Liver (tissue), 9 donors: Measurements from ENCODE around the gene MCF2L. TPM values are rescaled to one million over a fixed set of nuclear protein-coding genes. Genes with fewer than 3 reads are reported as not detected.

Experiments
- DNase-seq: peaks from one replicate; pipeline ENCODE4 v3.0.0-alpha.2; 2017; ENCODE audit warnings: low spot score
- H3K27ac ChIP-seq, 2 donors: one replicate each; pipeline ENCODE4 v1.7.0; 2013; ENCODE audit warnings: inconsistent platforms in 2 of 2, low read length in 2 of 2, control low read depth in 1 of 2, low read depth in 1 of 2, mild to moderate bottlenecking in 1 of 2
- H3K27me3 ChIP-seq, 4 donors: one replicate each; pipeline versions ENCODE4 v1.6.1 to v1.7.0; 2013; ENCODE audit warnings: low read length in 3 of 4, inconsistent platforms in 1 of 4, mild to moderate bottlenecking in 1 of 4, moderate library complexity in 1 of 4; ENCODE audit not compliant: control insufficient read depth in 4 of 4, insufficient read depth in 4 of 4
- H3K36me3 ChIP-seq, 4 donors: one replicate each; pipeline versions ENCODE4 v1.6.1 to v1.7.0; 2013; ENCODE audit warnings: low read length in 3 of 4, mild to moderate bottlenecking in 3 of 4, low read depth in 1 of 4, moderate library complexity in 1 of 4; ENCODE audit not compliant: control insufficient read depth in 4 of 4, insufficient read depth in 3 of 4
- H3K4me1 ChIP-seq, 4 donors: one replicate each; pipeline versions ENCODE4 v1.6.1 to v1.7.0; 2013; ENCODE audit warnings: low read length in 3 of 4, mild to moderate bottlenecking in 3 of 4, moderate library complexity in 1 of 4; ENCODE audit not compliant: control insufficient read depth in 4 of 4, insufficient read depth in 4 of 4
- H3K4me3 ChIP-seq, 3 donors: one replicate each; pipeline versions ENCODE4 v1.6.1 to v1.7.0; 2013; ENCODE audit warnings: low read length in 3 of 3, control low read depth in 1 of 3, low read depth in 1 of 3, mild to moderate bottlenecking in 1 of 3
- H3K9ac ChIP-seq, 2 donors: one replicate each; pipeline ENCODE4 v1.7.0; 2013; ENCODE audit warnings: low read length in 2 of 2, mild to moderate bottlenecking in 2 of 2, moderate library complexity in 2 of 2, control low read depth in 1 of 2, low read depth in 1 of 2
- H3K9me3 ChIP-seq, 4 donors: one replicate each; pipeline versions ENCODE4 v1.6.1 to v1.7.0; 2013; ENCODE audit warnings: low read length in 3 of 4; ENCODE audit not compliant: control insufficient read depth in 4 of 4
- EGR1 ChIP-seq, 2 donors: IDR thresholded peaks; 2 replicates each; pipeline ENCODE4 v1.6.1; 2016 to 2018; ENCODE audit warnings: antibody characterized with exemption in 2 of 2, low read depth in 2 of 2
- FOXA1 ChIP-seq: IDR thresholded peaks from 2 replicates; pipeline ENCODE4 v1.6.1; 2016; ENCODE audit warnings: antibody characterized with exemption
- FOXA2 ChIP-seq: IDR thresholded peaks from 2 replicates; pipeline ENCODE4 v1.6.1; 2016; ENCODE audit warnings: antibody characterized with exemption
- GABPA ChIP-seq, 2 donors: IDR thresholded peaks in 1 of 2; conservative IDR thresholded peaks in 1 of 2; 2 replicates each; pipeline ENCODE4 v1.6.1; 2016; ENCODE audit warnings: antibody characterized with exemption in 2 of 2, mild to moderate bottlenecking in 1 of 2, moderate library complexity in 1 of 2
- HNF4A ChIP-seq, 2 donors: conservative IDR thresholded peaks; 2 replicates each; pipeline ENCODE4 v1.6.1; 2016; ENCODE audit warnings: antibody characterized with exemption in 2 of 2, mild to moderate bottlenecking in 2 of 2
- HNF4G ChIP-seq: IDR thresholded peaks from 2 replicates; pipeline ENCODE4 v1.6.1; 2016; ENCODE audit warnings: antibody characterized with exemption
- JUND ChIP-seq, 2 donors: IDR thresholded peaks; 2 replicates each; pipeline ENCODE4 v1.6.1; 2016; ENCODE audit warnings: antibody characterized with exemption in 2 of 2
- NR2F2 ChIP-seq: IDR thresholded peaks from 2 replicates; pipeline ENCODE4 v1.6.1; 2016; ENCODE audit warnings: antibody characterized with exemption
- RAD21 ChIP-seq, 2 donors: IDR thresholded peaks; 2 replicates each; pipeline ENCODE4 v1.6.1; 2016; ENCODE audit warnings: antibody characterized with exemption in 2 of 2, mild to moderate bottlenecking in 2 of 2
- RXRA ChIP-seq, 2 donors: IDR thresholded peaks; 2 replicates each; pipeline ENCODE4 v1.6.1; 2017 to 2018; ENCODE audit warnings: antibody characterized with exemption in 2 of 2, mild to moderate bottlenecking in 1 of 2
- SP1 ChIP-seq: IDR thresholded peaks from 2 replicates; pipeline ENCODE4 v1.6.1; 2018; ENCODE audit warnings: antibody characterized with exemption, mild to moderate bottlenecking
- TAF1 ChIP-seq: conservative IDR thresholded peaks from 2 replicates; pipeline ENCODE4 v1.6.1; 2016; ENCODE audit warnings: antibody characterized with exemption, mild to moderate bottlenecking
- YY1 ChIP-seq: IDR thresholded peaks from 2 replicates; pipeline ENCODE4 v1.6.1; 2016; ENCODE audit warnings: antibody characterized with exemption, mild to moderate bottlenecking
- WGBS: extraction: QIAGEN DNeasy Blood & Tissue Kit; methylation state at CpG from one replicate; pipeline ENCODE4 v1.1.7; 2013; 5-methylcytosine and 5-hydroxymethylcytosine counted together
- polyA plus RNA-seq, 2 donors: library from polyadenylated mRNA; stranded (reverse) in 1 of 2; unstranded in 1 of 2; fragments of 200-250 nt in 1 of 2; fragments of >200 nt in 1 of 2; fragmentation: Nextera tagmentation in 1 of 2; extraction: Ambion mirVana in 1 of 2; gene quantifications; one replicate each; pipeline versions ENCODE4 v1.2.1 to v1.2.3, GENCODE V29; 2013 to 2015
- total RNA-seq, 2 donors: library from RNA; depleted of rRNA; stranded (reverse); fragments of >200 nt; gene quantifications; one replicate each; pipeline ENCODE4 v1.2.3, GENCODE V29; 2014
- TF ChIP-seq, protein P1 (sequence below): IDR thresholded peaks from 2 replicates; pipeline ENCODE4 v1.6.1; 2016; ENCODE audit warnings: antibody characterized with exemption
- TF ChIP-seq, protein P2 (sequence below): IDR thresholded peaks from 2 replicates; pipeline ENCODE4 v1.6.1; 2016; ENCODE audit warnings: antibody characterized with exemption
- TF ChIP-seq, protein P3 (sequence below): fragments of 150-350 bp; IDR thresholded peaks from 2 replicates; pipeline ENCODE4 v1.5.1; 2017; ENCODE audit warnings: improper control_type of control experiment, low read depth, low read length; ENCODE audit not compliant: missing input control
- TF ChIP-seq, protein P4 (sequence below): IDR thresholded peaks from 2 replicates; pipeline ENCODE4 v1.6.1; 2016; ENCODE audit warnings: antibody characterized with exemption, mild to moderate bottlenecking
- TF ChIP-seq, protein P5 (sequence below): IDR thresholded peaks from 2 replicates; pipeline ENCODE4 v1.6.1; 2016; ENCODE audit warnings: antibody characterized with exemption
- donor health status: healthy.
- donor health status: healthy.
- donor health status: healthy.
- donor health status: healthy.
- donor health status: healthy.

Gene MCF2L
- total and polyA plus RNA-seq, 4 donors = 2.9 to 12.8 (median 7.1) TPM

DNA sequence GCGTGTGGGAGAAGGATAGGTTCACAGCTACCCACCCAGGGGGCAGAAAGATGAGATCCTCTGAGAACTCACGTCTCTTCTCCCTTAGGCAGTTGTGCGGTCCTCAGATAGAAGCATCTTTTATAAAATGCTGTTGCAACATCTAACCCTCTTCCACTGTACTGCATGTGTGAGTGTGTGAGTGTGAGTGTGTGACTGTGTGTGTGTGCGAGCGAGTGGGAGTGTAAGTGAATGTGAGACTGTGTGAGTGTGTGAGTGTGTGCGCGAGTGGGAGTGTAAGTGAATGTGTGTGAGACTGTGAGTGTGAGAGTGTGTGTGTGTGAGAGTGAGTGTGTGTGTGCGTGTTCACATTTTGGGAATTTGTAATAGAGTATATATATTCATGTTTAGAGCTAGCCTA lies 81.0 kb downstream of the MCF2L start:
- Histone ChIP-seq H3K4me3 (no peak overlapping the region), H3K4me1 (no peaks in the 10 kb centered on the region), H3K36me3 (peaks cover 0 to 19% (median 8%) of the 10 kb centered on the region in 4 donors), H3K9ac (no peak overlapping the region), H3K27me3 (no peaks in the 10 kb centered on the region), H3K27ac (no peak overlapping the region), H3K9me3 (no peaks in the 10 kb centered on the region)
- TF ChIP-seq RXRA (IDR thresholded peaks at IDR 0.05) (no peak), SP1 (no peak), HNF4G (no peak), TAF1 (no peak), RAD21 (IDR thresholded peaks at IDR 0.05) (no peak), FOXA1 (no peak), YY1 (no peak), NR2F2 (no peak), EGR1 (IDR thresholded peaks at IDR 0.05; ENCODE audit: low read depth in 2 of 2) (no peak), HNF4A (conservative IDR thresholded peaks at IDR 0.05) (no peak), GABPA (IDR thresholded peaks at IDR 0.05 in 1 of 2, conservative IDR thresholded peaks at IDR 0.05 in 1 of 2) (no peak), JUND (IDR thresholded peaks at IDR 0.05) (no peak), FOXA2 (no peak)
- TF ChIP-seq, protein P1, sequence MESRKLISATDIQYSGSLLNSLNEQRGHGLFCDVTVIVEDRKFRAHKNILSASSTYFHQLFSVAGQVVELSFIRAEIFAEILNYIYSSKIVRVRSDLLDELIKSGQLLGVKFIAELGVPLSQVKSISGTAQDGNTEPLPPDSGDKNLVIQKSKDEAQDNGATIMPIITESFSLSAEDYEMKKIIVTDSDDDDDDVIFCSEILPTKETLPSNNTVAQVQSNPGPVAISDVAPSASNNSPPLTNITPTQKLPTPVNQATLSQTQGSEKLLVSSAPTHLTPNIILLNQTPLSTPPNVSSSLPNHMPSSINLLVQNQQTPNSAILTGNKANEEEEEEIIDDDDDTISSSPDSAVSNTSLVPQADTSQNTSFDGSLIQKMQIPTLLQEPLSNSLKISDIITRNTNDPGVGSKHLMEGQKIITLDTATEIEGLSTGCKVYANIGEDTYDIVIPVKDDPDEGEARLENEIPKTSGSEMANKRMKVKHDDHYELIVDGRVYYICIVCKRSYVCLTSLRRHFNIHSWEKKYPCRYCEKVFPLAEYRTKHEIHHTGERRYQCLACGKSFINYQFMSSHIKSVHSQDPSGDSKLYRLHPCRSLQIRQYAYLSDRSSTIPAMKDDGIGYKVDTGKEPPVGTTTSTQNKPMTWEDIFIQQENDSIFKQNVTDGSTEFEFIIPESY = no peak
- TF ChIP-seq, protein P2, sequence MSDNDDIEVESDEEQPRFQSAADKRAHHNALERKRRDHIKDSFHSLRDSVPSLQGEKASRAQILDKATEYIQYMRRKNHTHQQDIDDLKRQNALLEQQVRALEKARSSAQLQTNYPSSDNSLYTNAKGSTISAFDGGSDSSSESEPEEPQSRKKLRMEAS = no peak
- TF ChIP-seq, protein P3, sequence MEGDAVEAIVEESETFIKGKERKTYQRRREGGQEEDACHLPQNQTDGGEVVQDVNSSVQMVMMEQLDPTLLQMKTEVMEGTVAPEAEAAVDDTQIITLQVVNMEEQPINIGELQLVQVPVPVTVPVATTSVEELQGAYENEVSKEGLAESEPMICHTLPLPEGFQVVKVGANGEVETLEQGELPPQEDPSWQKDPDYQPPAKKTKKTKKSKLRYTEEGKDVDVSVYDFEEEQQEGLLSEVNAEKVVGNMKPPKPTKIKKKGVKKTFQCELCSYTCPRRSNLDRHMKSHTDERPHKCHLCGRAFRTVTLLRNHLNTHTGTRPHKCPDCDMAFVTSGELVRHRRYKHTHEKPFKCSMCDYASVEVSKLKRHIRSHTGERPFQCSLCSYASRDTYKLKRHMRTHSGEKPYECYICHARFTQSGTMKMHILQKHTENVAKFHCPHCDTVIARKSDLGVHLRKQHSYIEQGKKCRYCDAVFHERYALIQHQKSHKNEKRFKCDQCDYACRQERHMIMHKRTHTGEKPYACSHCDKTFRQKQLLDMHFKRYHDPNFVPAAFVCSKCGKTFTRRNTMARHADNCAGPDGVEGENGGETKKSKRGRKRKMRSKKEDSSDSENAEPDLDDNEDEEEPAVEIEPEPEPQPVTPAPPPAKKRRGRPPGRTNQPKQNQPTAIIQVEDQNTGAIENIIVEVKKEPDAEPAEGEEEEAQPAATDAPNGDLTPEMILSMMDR = no peak
- TF ChIP-seq, protein P4, sequence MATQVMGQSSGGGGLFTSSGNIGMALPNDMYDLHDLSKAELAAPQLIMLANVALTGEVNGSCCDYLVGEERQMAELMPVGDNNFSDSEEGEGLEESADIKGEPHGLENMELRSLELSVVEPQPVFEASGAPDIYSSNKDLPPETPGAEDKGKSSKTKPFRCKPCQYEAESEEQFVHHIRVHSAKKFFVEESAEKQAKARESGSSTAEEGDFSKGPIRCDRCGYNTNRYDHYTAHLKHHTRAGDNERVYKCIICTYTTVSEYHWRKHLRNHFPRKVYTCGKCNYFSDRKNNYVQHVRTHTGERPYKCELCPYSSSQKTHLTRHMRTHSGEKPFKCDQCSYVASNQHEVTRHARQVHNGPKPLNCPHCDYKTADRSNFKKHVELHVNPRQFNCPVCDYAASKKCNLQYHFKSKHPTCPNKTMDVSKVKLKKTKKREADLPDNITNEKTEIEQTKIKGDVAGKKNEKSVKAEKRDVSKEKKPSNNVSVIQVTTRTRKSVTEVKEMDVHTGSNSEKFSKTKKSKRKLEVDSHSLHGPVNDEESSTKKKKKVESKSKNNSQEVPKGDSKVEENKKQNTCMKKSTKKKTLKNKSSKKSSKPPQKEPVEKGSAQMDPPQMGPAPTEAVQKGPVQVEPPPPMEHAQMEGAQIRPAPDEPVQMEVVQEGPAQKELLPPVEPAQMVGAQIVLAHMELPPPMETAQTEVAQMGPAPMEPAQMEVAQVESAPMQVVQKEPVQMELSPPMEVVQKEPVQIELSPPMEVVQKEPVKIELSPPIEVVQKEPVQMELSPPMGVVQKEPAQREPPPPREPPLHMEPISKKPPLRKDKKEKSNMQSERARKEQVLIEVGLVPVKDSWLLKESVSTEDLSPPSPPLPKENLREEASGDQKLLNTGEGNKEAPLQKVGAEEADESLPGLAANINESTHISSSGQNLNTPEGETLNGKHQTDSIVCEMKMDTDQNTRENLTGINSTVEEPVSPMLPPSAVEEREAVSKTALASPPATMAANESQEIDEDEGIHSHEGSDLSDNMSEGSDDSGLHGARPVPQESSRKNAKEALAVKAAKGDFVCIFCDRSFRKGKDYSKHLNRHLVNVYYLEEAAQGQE = no peak
- TF ChIP-seq, protein P5, sequence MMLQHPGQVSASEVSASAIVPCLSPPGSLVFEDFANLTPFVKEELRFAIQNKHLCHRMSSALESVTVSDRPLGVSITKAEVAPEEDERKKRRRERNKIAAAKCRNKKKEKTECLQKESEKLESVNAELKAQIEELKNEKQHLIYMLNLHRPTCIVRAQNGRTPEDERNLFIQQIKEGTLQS = no peak
- 82% methylated on average over 8 of the region's 8 CpGs for WGBS
- no peak for DNase-seq
